GM18519 (cell line): Measurements from ENCODE around the gene KRT38.
"Not testable (repeated sequence)": the region's sequence is repeated elsewhere in the genome, so short reads cannot be mapped to it uniquely, and the experiment has no call there.

Experiments used
- ATAC-seq: cut with Tn5 transposase; IDR thresholded peaks from one replicate; pipeline ENCODE4 v1.9.1; 2021; ENCODE audit warnings: mild to moderate bottlenecking, moderate library complexity; ENCODE audit not compliant: unreplicated experiment, low FRiP score

KRT38 gene

DNA sequence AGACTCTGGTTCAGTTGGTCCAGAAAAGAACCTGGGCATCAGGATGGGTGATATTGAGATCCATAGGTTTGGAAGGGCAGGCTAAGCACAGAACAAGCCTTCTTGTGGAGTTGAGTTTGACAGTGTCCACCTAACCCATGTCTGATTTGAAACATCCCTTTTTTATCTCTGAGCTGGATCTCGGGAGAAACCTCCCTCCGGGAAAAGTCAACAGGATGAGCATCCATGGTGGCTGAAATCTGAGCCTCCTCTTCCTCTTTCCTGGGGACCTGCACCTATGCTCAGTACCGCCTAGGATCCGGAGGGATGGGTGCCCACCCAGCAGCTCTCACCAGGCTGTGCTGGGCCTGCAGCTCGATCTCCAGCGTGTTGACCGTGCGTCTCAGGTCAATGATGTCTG, 23.0 kb upstream of the KRT38 start:
- no peak for ATAC-seq

DNA sequence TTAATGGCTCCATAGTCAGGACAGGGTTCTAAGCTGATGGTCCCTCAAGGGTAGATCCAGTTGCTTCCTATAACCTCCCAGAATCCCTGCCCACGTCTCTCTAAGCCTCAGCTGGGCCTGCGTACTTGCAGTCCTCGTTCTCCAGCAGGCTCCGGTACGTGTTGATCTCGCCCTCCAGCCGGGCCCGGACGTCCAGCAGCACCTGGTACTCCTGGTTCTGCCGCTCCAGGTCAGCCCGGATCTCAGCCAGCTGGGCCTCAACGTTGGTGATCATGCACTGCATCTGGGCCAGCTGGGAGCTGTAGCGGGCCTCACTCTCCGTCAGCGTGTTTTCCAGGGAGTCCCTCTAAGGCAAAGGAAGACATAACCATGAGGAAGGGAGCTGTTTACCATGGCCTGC, 21.9 kb upstream of the KRT38 start:
- no peak for ATAC-seq

DNA sequence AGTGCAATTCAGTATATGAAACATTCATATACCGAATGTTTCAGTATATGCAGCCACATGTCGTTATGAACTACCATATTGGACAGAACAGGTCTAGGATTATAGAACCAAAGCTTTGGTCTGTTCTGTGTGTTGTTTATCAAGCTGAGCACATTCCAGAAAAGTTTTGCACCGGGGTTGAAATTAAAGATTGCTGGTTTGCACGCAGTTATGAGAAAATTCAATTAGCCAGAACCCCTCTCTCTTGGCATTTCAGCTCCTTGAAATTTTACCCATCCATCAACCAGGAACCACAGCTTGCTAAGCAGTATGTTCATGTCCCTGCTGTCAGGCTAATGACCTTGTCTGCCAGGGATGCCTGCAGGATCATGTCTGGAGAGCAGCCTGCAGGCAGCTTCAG, 16.9 kb upstream of the KRT38 start:
- ATAC-seq = no peak

DNA sequence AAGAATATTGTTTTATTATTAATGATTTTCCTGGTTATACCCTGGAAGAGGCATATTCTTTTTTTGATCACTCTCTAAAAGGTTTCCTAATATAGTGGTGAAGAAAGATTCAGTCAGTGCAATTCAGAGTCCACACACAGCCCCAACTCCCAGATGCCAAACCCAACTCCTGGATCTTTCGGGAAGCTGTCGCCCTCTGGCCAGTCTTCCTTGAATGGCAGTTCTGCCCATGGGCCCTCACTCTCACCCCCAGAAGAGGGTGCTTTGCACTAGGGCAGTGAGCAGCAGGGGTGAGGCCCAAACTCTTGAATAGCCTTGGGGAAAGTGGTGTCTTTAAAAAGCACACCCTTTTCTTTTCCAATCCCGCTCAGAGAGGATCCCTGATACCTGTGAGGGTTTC, 15.4 kb upstream of the KRT38 start:
- no peak for ATAC-seq

DNA sequence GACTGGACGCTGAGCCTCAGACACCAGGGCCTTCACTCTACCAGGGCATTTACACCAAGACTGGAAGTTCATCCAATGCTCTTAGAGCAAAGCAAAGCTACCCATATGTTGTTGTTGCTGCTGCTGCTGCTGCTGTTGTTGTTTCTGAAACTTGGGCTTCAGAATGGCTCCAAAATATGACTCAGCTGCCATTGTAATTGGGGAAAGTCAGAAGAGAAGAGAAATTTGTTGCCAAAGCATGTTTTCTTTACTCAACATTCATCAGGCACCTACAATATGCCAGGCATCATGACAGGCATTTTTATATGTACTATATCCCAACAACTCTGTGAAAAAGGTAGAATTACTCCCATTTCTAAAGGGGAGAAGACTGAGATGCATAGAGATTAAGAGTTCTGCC, 14.5 kb upstream of the KRT38 start:
- no peak for ATAC-seq

DNA sequence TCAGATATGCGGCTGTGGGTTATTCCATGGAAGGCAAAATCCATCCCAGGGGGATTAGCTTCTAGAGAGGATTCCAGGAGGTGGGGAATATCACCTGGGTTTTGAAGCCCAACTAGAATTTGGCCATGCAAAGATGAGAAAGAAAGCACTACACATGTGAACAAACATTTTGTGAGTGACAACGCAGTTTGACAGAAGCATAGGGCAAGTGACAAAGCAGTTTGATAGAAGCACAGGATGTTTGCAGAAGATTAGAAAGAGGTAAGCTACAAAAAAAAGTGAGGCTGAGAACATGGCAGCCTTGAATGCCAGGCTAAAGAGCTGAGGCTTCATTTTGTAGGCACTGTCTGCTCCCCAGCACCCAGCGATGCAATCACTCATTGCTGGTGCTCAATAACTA, 12.3 kb upstream of the KRT38 start:
- ATAC-seq = no peak

DNA sequence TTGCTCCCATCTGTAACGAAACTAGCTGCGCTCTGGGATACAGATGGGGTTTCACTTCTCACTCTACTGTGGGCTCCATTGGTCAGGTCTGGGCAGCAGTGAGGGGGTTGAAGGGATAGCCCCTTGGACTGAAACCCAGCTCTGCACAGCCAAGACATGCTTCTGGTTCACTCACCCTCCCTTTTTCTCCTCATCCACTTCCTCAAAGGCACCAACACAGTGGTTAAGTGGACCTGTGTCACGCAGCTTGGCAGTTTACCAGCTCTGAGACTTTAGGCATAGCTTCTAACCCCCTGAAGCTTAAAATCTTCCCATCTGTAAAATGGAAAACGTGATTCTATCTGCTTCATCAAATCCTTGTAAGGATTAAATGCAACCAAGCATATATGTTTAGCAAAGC, 11.5 kb upstream of the KRT38 start:
- ATAC-seq = no peak

DNA sequence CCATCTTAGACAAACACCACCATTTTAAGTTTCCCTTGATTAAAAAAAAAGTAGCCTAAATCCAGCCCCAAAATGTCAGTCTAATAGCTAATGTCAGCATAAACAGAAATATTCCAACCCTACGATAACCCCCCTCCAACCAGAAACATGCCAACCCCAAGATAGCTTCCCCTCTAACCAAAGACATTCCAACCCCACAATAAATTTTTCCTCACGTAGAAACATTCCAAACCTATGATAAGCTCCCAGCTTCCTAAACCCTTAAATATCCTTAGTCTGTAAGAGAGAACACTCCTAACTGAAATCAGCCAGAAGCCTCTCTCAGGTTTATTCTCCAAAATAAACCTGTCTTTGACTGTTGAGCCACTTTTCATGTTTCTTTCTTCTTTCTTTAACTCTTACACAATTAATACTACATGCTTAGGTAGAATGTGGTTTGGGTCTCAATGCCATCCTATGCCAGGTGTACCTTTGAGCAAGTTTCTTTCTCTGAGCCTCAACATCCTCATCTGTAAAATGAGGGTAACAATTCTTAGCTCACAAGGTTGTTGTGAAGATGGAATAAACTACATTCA, 10.5 kb upstream of the KRT38 start:
- ATAC-seq = no peak

DNA sequence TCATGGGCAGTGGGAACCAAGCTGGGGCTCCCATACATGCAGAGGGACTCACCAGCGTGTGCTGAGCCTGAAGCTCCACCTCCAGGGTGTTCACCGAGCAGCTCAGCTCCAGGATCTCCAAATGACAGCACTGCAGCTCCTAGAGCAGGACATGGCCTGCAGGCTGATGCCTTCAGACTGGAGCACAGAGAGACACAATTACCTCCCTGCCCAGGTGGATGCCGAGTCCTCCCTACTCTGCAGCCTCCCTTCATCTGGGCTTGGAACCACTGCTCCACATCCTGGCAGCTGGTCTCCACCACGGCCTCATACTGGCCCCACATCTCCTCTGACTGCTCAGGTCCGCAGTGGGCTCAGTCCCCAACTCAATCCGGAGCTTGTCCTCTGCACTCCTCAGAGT, 8.2 kb upstream of the KRT38 start:
- no peak for ATAC-seq

DNA sequence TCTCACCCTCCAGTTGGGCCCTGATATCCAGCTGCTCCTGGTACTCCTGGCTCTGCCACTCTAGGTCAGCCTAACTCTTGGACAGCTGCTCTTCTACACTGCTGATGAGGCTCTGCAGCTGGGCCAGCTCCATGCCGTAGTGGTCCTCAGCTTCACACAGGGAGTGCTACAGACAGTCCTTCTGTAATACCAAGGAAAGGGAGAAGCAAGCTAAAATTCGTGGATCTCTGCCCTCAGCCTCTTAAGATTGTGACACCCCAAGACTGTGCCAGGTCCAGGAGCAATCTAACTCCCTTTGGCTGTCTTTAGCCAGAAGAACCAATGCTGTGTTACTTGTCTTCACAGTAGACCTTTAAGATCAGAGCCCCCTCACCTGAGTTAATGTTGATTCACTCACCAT, 7.7 kb upstream of the KRT38 start:
- no peak for ATAC-seq

DNA sequence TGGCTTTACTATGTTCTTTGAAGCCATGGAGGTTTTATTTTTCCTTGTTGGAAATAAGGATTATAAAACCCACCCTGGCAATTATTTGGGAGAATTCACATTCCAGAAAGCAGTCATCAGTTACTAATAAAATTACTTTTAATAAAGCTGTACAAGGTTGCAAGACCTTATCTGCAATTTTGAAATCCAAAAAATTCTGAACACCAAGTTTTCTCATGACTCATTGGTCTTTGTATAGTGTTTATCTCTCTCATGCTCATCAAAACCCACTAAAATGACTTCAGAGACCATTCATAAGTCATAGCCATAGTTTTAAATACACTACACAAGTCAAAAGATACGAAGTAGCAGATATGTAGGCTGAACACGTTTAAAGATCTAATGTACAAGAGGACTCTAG, 6.0 kb upstream of the KRT38 start:
- ATAC-seq = no peak

DNA sequence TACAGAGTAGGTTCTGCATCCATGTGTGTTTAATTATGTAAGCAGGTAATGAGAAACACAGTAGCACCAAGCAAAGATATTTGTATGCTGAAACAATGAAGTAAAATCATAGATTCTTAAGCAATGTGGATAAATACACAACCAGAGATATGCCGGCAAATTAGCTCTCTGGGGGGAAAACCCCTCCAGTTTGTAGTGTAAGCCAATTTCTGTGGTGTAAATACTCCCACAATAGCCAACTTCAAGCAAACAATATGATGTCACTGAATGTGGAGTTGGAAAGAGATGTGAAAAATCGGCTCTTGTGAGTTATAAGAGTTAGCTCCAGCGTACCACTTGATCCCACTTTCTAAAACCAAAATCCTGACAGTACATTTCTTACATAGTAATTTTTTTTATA, 3.9 kb upstream of the KRT38 start:
- ATAC-seq = no peak

DNA sequence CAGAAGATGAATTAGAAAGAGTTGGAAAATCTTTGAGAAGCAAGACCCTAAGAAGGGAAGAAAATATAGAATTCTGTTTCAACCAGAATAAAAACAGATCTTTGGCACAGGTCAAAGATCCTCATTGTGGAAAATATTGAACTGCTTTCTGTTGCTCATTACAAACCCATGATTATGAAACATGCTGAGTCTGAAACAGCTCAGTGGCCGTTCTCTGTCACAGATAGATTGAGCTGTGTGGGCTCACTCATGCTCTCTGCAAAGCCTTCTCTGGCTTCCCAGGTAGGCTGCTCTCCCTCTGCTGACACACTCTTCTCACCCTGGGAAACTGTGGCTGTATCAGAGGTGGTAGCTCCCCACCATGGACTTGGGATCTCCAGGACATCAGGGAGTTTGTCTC, 3.4 kb upstream of the KRT38 start:
- ATAC-seq = no peak

DNA sequence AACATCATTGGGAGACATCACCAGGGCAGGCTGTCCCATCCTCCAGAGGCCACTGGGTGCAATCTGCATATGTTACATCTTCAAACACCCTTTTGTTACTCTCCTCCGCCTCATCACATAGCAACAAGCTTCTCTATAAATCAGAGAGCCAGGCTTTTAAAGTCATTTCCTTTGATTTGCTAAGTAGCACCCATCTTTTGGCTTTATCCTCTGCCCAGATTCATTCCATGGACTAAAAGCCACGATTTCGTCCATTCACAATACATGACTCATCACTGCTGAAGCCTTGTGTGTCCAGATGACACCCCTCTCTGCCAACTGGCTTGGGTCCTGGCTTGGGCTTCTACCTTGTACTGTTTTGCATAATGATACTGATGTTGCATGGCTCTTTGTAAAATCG, 2.0 kb upstream of the KRT38 start:
- ATAC-seq = no peak

DNA sequence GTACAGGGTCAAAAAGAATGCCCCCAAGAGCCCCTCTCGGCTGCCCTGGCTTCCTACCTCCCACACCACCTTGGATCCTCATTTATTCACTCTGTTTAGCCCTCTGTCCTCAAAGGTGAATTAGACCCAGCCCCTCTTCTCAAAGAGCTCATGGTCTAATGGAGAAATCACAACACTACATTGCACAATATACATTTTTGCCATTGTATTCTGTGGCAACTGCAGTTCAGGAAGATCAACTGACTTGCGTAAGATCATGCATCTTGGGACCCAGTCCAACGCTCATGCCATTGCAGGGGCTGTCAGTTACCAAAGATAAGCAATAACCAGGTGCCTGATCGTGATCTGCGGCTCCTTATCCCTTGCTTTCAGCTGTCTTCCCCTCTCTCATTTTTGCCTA, 1.4 kb downstream of the KRT38 start:
- ATAC-seq = no peak

DNA sequence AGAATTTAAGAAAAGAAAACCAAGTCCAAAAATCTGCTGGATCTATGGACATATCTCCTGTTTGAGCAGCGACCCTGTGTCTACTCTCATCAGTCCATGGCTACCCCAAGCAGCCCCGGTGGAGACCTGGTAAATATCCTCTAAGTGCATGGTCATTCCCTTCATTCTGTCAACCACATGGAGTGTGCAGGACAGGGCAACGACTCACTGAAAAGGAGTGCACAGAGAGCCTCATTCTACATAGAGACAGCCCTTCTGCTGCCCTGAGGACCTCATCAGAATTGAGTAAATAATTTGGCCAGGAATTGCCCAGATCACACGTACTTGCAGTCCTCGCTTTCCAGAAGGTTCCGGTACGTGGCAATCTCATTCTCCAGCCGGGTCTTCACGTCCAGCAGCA, 3.0 kb downstream of the KRT38 start:
- ATAC-seq = no peak

DNA sequence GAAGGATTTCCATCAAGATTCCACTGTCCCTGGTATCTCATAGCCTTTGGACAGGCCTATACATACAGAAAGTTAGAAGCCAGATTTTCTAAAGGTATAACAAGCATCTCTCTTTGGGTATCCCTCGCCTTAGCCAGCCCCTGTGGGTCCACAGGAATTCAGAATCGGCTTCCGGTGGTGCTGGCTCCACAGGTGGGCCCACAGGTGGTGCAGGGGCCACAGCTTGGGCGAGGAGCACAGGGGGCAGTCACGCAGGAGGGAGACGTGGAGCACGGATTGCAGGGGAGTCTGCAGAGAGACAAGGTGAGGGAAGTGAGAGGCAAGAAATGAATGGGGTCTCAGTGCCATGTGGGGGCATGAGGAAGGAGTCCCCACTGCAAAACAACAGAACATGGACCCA, 3.5 kb downstream of the KRT38 start:
- ATAC-seq = no peak

DNA sequence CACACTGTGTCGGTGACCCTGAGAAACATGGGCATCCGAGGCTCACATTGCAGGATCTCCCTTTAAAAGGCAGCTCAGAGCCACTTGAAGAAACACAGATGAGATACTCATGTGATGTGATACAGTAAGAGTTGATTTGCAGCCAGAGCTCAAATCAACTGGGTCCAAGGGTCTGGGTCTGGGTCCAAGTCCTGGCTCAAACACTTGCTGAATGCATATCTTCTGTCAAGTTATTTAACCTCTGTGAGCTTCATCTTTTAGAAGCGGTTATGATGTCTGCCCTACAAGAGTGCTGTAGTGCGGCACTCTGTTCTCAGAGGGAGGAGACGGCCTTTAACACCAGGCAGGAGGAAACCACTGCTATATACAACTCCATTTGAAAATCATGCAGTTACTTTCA, 6.4 kb downstream of the KRT38 start:
- ATAC-seq = no peak

DNA sequence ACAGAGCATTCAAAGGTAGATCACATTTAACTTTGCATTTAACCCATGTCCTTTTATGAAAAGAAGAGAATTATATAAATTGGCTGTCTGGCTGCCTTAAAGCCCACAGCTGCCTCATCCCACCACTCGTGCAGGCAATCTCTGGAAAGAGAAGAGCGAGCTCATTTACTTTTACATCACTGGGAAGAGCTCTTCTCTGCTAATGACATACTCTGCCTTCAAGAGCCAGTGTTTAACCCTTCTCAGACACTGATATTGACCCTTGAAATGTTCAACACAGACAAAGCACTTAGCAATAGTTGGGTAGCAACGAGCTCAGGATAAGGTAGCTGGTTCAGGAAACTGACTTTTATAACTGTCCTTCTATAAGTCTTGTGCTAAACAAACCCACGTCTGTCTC, 6.8 kb downstream of the KRT38 start:
- no peak for ATAC-seq

DNA sequence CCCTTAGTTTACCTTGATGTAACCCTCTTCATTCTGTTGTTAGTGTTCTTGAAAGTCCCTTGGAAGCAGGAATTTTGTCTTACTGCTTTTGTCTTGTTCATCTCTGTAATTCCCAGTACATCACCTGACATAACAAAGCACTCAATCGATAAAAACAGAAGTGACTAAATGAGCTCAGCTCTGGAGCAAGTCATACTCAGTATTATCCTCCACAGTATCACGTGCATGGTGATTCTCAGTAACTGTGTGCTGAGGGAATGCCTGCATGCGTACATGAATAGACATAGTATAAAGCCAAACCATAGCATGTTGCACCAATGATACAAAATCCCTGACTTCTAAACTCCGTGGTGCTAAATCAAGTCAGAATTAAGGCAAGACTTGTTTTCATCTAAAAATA, 7.2 kb downstream of the KRT38 start:
- no peak for ATAC-seq

DNA sequence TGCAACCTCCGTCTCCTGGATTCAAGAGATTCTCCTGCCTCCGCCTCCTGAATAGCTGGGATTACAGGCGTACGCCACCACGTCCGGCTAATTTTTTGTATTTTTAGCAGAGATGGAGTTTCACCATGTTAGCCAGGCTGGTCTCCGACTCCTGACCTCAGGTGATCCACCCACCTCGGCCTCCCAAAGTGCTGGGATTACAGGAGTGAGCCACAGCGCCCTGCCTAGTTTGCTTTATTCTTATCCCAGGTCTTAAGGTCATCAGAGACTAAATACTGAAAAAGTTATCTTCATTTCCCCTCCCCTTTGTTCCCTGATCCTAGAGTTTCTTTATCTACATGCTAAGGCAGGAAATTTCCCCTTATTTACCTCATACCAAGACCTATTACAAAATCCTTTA, 10.4 kb downstream of the KRT38 start:
- not testable (repeated sequence) for ATAC-seq

DNA sequence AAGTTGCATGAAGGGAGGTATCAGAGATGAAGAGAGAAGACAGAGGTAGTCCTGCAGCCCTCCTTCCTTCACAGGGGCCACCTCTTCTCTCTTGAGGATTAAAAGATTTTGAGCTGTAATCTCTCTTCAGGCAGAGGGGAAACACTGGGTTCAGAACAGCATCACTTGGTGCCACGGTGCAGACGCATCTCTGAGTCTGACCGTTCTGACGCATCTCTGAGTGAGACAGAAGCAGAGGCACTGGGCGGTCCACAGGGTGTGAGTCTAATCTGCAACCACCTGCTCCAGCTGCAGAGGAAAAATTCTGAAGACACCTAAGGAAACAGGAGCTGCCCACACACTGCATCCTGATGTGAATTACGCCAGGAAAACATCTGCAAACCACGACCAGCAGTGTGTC, 11.1 kb downstream of the KRT38 start:
- no peak for ATAC-seq

DNA sequence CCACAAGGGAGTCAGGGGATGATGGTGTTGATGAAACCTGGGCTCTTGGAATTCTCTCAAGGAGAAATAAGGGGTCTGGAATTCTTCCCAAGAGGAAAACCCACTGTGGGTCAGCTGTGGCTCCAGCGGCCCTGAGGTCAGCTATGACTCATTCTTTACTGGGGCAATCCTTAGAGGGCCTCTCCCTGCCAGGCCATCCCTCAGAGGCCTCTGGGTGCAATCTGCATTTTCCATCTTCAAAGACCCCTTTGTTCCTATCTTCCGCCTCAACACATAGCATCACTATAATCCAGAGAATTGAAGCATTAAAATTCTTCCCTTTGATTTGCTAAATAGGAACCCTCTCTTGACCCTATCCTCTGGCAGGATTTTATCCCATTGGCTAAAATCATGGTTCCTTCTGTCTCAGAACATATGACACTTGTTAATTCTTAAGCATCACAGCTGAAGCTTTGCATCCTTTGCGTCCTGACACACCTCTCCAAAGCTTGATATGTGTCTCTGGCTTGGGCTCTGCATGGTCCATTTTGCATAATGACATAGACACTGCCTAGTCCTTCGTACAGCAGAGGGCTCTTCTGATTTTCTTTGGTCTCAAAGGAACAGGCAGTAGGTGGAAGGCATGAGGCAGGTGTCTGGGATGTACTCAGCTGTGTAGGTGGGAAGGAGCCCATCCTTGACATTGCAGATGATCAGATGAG, 12.0 kb downstream of the KRT38 start:
- ATAC-seq = no peak
